Measurements from ENCODE around the gene SELL.
"Not testable (repeated sequence)": the region's sequence is repeated elsewhere in the genome, so short reads cannot be mapped to it uniquely, and the experiment has no call there.

Gene SELL

DNA sequence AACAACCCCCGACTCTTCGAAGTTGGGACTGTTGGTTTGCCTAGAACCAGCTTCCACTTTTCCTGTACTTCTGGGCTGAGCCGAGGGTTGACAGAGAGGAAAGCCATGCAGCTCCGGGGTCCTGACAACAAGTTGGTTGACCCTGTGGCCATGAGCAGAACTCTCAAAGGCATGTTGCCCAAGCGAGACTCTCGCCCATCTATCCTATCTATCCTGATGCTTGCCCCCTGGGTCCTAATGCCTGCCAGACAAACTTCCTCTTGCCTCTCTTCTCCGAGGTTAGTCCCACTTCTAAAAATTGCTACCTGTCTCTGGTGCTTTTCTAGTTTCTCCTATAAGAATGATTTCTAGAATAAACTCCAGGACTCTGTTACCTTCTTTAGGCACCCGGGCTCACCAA, 48.7 kb downstream of the SELL start:
- not testable (repeated sequence) for DNase-seq

DNA sequence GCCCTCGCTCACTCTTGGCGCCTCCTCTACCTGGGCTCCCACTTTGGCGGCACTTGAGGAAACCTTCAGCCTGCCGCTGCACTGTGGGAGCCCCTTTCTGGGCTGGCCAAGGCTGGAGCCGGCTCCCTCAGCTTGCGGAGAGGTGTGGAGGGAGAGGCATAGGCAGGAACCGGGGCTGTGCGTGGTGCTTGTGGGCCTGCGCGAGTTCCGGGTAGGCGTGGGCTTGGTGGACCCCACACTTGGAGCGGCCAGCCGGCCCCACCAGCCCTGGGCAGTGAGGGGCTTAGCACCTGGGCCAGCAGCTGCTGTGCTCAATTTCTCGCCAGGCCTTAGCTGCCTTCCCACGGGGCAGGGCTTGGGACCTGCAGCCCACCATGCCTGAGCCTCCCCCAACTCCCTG, 50.4 kb downstream of the SELL start:
- not testable (repeated sequence) for DNase-seq

GRCh38 chr1:169658777-169659176, 52.6 kb downstream of the SELL start:
- DNase-seq = peak; percentile 41

DNA sequence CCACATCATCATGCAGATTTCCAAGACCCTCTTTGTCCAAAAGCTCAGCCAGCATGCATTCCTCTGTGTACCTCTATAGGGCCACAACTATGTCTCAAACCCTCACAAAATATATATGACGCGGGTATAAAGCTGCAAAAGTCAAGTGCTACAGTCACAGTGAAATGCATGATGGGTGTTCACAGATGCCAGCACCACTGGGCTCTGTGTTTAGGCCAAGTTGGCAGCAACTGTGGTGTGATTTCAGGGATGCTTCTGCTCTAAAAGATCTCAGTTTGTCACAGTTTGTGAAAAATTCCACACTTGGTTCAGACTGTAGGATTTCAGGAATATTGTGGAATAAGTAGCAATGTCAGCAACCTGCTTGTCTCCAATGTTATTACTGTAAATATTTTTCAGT, 57.5 kb downstream of the SELL start:
- DNase-seq = no peak

- no peak for DNase-seq
Observed at GRCh38 chr1:169651035-169651434, 60.4 kb downstream of the SELL start.

DNA sequence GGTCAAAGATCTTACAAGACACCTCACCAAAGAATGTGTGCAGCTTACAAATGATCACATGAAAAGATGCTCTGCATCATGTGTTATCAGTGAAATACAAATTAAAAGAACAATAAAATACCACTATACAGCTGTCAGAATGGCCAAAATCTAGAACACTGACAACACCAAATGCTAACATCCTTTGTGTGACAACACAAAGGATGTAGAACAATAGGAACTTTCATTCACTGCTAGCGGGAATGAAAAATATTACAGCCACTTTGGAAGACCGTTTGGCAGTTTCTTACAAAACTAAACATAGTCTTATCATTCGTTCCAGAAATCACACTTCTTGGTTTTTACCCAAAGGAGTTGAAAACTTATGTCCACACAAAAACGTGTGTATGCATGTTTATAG, 60.9 kb downstream of the SELL start:
- no peak for DNase-seq

DNA sequence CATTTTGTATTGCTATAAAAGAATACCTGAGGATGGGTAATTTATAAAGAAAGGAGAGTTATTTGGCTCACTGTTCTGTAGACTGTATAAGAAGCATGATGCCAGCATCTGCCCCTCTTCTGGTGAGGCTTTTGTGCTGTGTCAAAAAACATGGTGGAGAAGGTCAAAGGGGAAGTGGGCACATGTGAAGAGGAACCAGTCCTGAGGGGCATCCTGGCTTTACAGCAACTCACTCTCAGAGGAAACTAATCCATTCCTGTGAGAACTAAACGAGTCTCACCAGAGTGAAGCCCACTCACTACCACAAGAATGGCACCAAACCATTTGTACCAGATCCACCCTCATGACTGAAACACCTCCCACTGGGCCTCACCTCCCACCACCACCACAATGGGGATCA, 62.7 kb downstream of the SELL start:
- DNase-seq = no peak

DNA sequence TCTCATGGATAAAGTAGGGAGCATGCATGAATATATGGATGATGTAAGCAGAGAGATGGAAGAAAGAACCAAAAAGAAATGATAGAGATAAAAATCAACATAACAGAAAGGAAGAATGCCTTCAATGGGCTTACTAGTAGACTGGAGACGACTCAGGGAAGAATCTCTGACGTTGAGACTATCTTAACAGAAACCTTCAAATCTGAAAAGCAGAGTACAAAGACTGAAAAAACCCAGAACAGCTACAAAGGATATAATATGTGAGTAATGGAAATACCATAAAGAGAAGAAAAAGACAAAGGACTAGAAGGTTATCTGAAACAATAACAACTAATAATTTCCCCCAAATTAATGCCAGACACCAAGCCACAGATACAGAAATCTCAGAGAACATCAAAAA, 63.2 kb downstream of the SELL start:
- DNase-seq = no peak

GRCh38 chr1:169647512-169647911, 63.9 kb downstream of the SELL start:
- DNase-seq = no peak

- no peak for DNase-seq
Observed at GRCh38 chr1:169644297-169644696, 67.1 kb downstream of the SELL start.

All from CD4-positive, alpha-beta T cell treated with Interleukin-17A for 1 hour (primary cell).